H1 (cell line): ENCODE results near the gene CNTNAP1. TPM values are rescaled to one million over a fixed set of nuclear protein-coding genes. Genes with fewer than 3 reads are reported as not detected.

Experiments used
- CHD7 ChIP-seq: fragments of 300-600 bp; sonication (generic); IDR thresholded peaks from 2 replicates; pipeline ENCODE4 v1.7.1; 2012; ENCODE audit warnings: low read length, moderate library complexity, mild to moderate bottlenecking, inconsistent platforms; ENCODE audit not compliant: insufficient replicate concordance
- E2F6 ChIP-seq: IDR thresholded peaks from 2 replicates; pipeline ENCODE4 v1.6.1; 2012; ENCODE audit warnings: inconsistent platforms
- RAD21 ChIP-seq, 2 experiments: IDR thresholded peaks in 1 of 2; conservative IDR thresholded peaks in 1 of 2; 2 replicates each; pipeline ENCODE4 v1.6.1; 2011; ENCODE audit warnings: low read depth in 2 of 2, low read length in 2 of 2, improper control_type of control experiment in 1 of 2, inconsistent platforms in 1 of 2, mild to moderate bottlenecking in 1 of 2, moderate library complexity in 1 of 2
- SIN3A ChIP-seq, 2 experiments: IDR thresholded peaks in 1 of 2; conservative IDR thresholded peaks in 1 of 2; 2 replicates each; pipeline ENCODE4 v1.6.1; 2011 to 2012; ENCODE audit warnings: low read length in 2 of 2, improper control_type of control experiment in 1 of 2, low read depth in 1 of 2, mild to moderate bottlenecking in 1 of 2
- SIX5 ChIP-seq: IDR thresholded peaks from 2 replicates; pipeline ENCODE4 v1.6.1; 2011; ENCODE audit warnings: mild to moderate bottlenecking, low read depth, low read length
- SP1 ChIP-seq: IDR thresholded peaks from 2 replicates; pipeline ENCODE4 v1.6.1; 2011; ENCODE audit warnings: low read depth, low read length
- TAF7 ChIP-seq: optimal IDR thresholded peaks from 2 replicates; pipeline ENCODE3; 2011; ENCODE audit warnings: low read depth, mild to moderate bottlenecking, inconsistent platforms, low read length, moderate library complexity, borderline replicate concordance
- TCF12 ChIP-seq: IDR thresholded peaks from 2 replicates; pipeline ENCODE4 v1.6.1; 2011; ENCODE audit warnings: low read depth, mild to moderate bottlenecking, low read length
- polyA plus RNA-seq, 7 experiments: library from polyadenylated mRNA; depleted of rRNA in 3 of 7; stranded (reverse) in 5 of 7; unstranded in 2 of 7; fragments of >200 nt in 5 of 7; fragments of 200-250 nt in 2 of 7; gene quantifications; 1 replicate in 5 of 7; 2 replicates in 1 of 7; 4 replicates in 1 of 7; pipeline versions ENCODE4 v1.2.1 to v1.2.3, GENCODE V29; 2011 to 2013; ENCODE audit warnings: missing spikeins in 2 of 7, mixed read lengths in 2 of 7
- total RNA-seq: library from RNA; stranded (reverse); fragmentation: NEBNext Ultra II Directional; extraction: Animal tissue kit (Norgen Biotek cat#: 25700); gene quantifications from 2 replicates; pipeline ENCODE4 v1.2.1, GENCODE V29; 2021

The CNTNAP1 gene
- total and polyA plus RNA-seq, 2 of the 8 experiments (the other 6 are each of a cell fraction or from before 2014, with no cell fraction given): 4.7 to 10.0 TPM

- TF ChIP-seq CHD7: no peak
- TF ChIP-seq E2F6: 0 out of 2 replicates have a peak, but pooled peaks have one; percentile 62
- TF ChIP-seq SIX5: no peak
- TF ChIP-seq SIN3A (conservative IDR thresholded peaks at IDR 0.05 in 1 of 2, IDR thresholded peaks at IDR 0.05 in 1 of 2; ENCODE audit: low read depth in 1 of 2, low read length in 2 of 2): peak in 1 of 2 experiments; percentile 68; a peak in 1 of 4 replicates
- TF ChIP-seq SP1: no peak
- TF ChIP-seq TCF12: no peak
- TF ChIP-seq RAD21 (IDR thresholded peaks at IDR 0.05 in 1 of 2, conservative IDR thresholded peaks at IDR 0.05 in 1 of 2; ENCODE audit: low read depth in 2 of 2, low read length in 2 of 2): no peak
- TF ChIP-seq TAF7: no peak
Measured at GRCh38 chr17:42744283-42744805, 62.0 kb downstream of the CNTNAP1 start (continued).
